NB4 (cell line): ENCODE measurements around the gene FAM83G.

Experiments
- MYC ChIP-seq: IDR thresholded peaks from 2 replicates; pipeline ENCODE4 v1.6.1; 2011; ENCODE audit warnings: low read depth, low read length
- POLR2A ChIP-seq: IDR thresholded peaks from 2 replicates; pipeline ENCODE4 v1.6.1; 2011; ENCODE audit warnings: mild to moderate bottlenecking; ENCODE audit not compliant: insufficient read length; ENCODE audit errors: extremely low read depth
- TF ChIP-seq, protein P1 (sequence below): IDR thresholded peaks from one replicate; pipeline ENCODE4 v1.5.1; 2012; ENCODE audit warnings: low read depth, low read length

DNA sequence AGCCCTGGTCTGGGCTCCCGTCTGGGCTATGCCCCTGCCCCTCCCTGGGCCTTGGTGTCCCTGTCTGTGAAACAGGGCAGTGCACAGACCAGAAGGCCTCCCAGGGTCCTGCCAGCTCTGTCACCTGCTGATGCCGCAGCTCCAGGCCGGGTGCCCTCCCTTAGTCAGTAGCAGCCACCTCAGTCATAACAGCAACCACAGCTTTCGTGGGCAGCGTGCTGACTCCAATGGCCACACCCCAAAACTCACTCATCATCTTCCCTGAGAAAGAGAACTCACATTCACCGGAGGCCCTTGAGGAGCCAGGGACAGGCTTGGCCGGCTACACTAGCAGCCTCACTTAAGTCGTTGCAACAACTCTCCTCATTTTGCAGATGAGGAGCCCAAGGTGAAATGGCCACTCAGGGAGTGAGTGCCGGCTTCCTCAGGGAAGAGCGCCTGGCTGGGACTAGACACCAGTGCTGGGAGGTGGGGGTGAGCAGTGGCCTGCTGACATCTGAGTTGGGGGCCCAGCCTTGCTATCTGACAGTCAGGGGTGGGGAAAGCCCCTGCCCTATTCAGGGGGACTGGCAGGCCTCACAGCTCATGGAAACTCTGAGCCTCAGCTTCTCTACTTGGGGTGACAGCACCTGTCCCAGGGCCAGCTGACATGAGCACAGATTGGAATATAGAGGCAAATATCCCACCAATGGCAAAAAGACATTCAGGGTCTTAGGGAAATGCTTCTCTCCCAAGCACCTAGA is 30.0 kb downstream of the FAM83G start:
- TF ChIP-seq, protein P1, sequence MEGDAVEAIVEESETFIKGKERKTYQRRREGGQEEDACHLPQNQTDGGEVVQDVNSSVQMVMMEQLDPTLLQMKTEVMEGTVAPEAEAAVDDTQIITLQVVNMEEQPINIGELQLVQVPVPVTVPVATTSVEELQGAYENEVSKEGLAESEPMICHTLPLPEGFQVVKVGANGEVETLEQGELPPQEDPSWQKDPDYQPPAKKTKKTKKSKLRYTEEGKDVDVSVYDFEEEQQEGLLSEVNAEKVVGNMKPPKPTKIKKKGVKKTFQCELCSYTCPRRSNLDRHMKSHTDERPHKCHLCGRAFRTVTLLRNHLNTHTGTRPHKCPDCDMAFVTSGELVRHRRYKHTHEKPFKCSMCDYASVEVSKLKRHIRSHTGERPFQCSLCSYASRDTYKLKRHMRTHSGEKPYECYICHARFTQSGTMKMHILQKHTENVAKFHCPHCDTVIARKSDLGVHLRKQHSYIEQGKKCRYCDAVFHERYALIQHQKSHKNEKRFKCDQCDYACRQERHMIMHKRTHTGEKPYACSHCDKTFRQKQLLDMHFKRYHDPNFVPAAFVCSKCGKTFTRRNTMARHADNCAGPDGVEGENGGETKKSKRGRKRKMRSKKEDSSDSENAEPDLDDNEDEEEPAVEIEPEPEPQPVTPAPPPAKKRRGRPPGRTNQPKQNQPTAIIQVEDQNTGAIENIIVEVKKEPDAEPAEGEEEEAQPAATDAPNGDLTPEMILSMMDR = no peak
- no peak for TF ChIP-seq POLR2A
- TF ChIP-seq MYC = no peak
